IPS-15b (cell line): Measurements from ENCODE around the gene LRRC52.
A peak's percentile ranks its signal among the peaks of the same experiment; 100 is the strongest.
"Not testable (repeated sequence)": the region's sequence is repeated elsewhere in the genome, so short reads cannot be mapped to it uniquely, and the experiment has no call there.

Experiments
- H3K27me3 ChIP-seq: one replicate; pipeline ENCODE4 v1.6.1; 2013; ENCODE audit warnings: low read length; ENCODE audit not compliant: control insufficient read depth, insufficient read depth
- H3K36me3 ChIP-seq: one replicate; pipeline ENCODE4 v1.6.1; 2013; ENCODE audit warnings: low read length; ENCODE audit not compliant: control insufficient read depth, insufficient read depth
- H3K4me1 ChIP-seq: one replicate; pipeline ENCODE4 v1.6.1; 2013; ENCODE audit warnings: mild to moderate bottlenecking, low read length; ENCODE audit not compliant: control insufficient read depth, insufficient read depth
- H3K4me3 ChIP-seq: one replicate; pipeline ENCODE4 v1.5.1; 2013; ENCODE audit warnings: low read depth, low read length
- H3K9ac ChIP-seq: one replicate; pipeline ENCODE4 v1.6.1; 2013; ENCODE audit warnings: low read depth, mild to moderate bottlenecking, low read length
- H3K9me3 ChIP-seq: one replicate; pipeline ENCODE4 v1.6.1; 2013; ENCODE audit warnings: mild to moderate bottlenecking, low read length; ENCODE audit not compliant: control insufficient read depth, insufficient read depth

The LRRC52 gene

GRCh38 chr1:165597883-165598675 lies 54.3 kb downstream of the LRRC52 start:
- peak overlapping the region; percentile 90 for H3K4me3 ChIP-seq
- H3K4me1 ChIP-seq, result no peaks in the 10 kb centered on the region
- peaks cover 8% of the 10 kb centered on the region for H3K27me3 ChIP-seq
- H3K36me3 ChIP-seq, result no peaks in the 10 kb centered on the region
- H3K9ac ChIP-seq, result peak overlapping the region; percentile 73
- H3K9me3 ChIP-seq, result no peaks in the 10 kb centered on the region

GRCh38 chr1:165598676-165599059 lies 54.9 kb downstream of the LRRC52 start:
- no peak overlapping the region for H3K9ac ChIP-seq
- no peaks in the 10 kb centered on the region for H3K36me3 ChIP-seq
- H3K9me3 ChIP-seq, result no peaks in the 10 kb centered on the region
- no peaks in the 10 kb centered on the region for H3K4me1 ChIP-seq
- peaks cover 8% of the 10 kb centered on the region for H3K27me3 ChIP-seq
- H3K4me3 ChIP-seq, result peak overlapping the region; percentile 90

- no peaks in the 10 kb centered on the region for H3K36me3 ChIP-seq
- no peak overlapping the region for H3K9ac ChIP-seq
- no peak overlapping the region for H3K4me3 ChIP-seq
- no peaks in the 10 kb centered on the region for H3K9me3 ChIP-seq
- peaks cover 2% of the 10 kb centered on the region for H3K27me3 ChIP-seq
- no peaks in the 10 kb centered on the region for H3K4me1 ChIP-seq
Observed at GRCh38 chr1:165600793-165601192, 57.0 kb downstream of the LRRC52 start.

- Histone ChIP-seq H3K4me1 (no peaks in the 10 kb centered on the region), H3K9me3 (no peaks in the 10 kb centered on the region), H3K4me3 (no peak overlapping the region), H3K9ac (no peak overlapping the region), H3K27me3 (no peaks in the 10 kb centered on the region), H3K36me3 (no peaks in the 10 kb centered on the region)
Observed at GRCh38 chr1:165603810-165604209, 60.0 kb downstream of the LRRC52 start.

- Histone ChIP-seq H3K4me1 (no peaks in the 10 kb centered on the region), H3K9ac (no peak overlapping the region), H3K9me3 (no peaks in the 10 kb centered on the region), H3K4me3 (no peak overlapping the region), H3K36me3 (no peaks in the 10 kb centered on the region), H3K27me3 (no peaks in the 10 kb centered on the region)
Observed at GRCh38 chr1:165605246-165605645, 61.4 kb downstream of the LRRC52 start.

- H3K9ac ChIP-seq, H3K36me3 ChIP-seq, H3K9me3 ChIP-seq, H3K27me3 ChIP-seq, H3K4me1 ChIP-seq, H3K4me3 ChIP-seq: not testable (repeated sequence)
Observed at GRCh38 chr1:165606676-165607075, 62.9 kb downstream of the LRRC52 start.

GRCh38 chr1:165610866-165611265 lies 67.1 kb downstream of the LRRC52 start:
- no peak overlapping the region for H3K9ac ChIP-seq
- peaks cover under 1% of the 10 kb centered on the region for H3K4me1 ChIP-seq
- H3K4me3 ChIP-seq, result no peak overlapping the region
- no peaks in the 10 kb centered on the region for H3K27me3 ChIP-seq
- H3K9me3 ChIP-seq, result no peaks in the 10 kb centered on the region
- no peaks in the 10 kb centered on the region for H3K36me3 ChIP-seq

- no peaks in the 10 kb centered on the region for H3K36me3 ChIP-seq
- no peaks in the 10 kb centered on the region for H3K9me3 ChIP-seq
- H3K9ac ChIP-seq, result no peak overlapping the region
- no peak overlapping the region for H3K4me3 ChIP-seq
- H3K4me1 ChIP-seq, result peaks cover 8% of the 10 kb centered on the region
- no peaks in the 10 kb centered on the region for H3K27me3 ChIP-seq
Observed at GRCh38 chr1:165612062-165612461, 68.3 kb downstream of the LRRC52 start.
